CD8-positive, alpha-beta memory T cell (primary cell): ENCODE measurements around the gene ATF2. TPM values are rescaled to one million over a fixed set of nuclear protein-coding genes. Genes with fewer than 3 reads are reported as not detected.
"Not testable (repeated sequence)": the region's sequence is repeated elsewhere in the genome, so short reads cannot be mapped to it uniquely, and the experiment has no call there.

Experiments
- CTCF ChIA-PET: fragments of 350-600 bp; sonication (Branson Sonifier 250); formaldehyde crosslinking; loops from one replicate; lab custom pipeline; 2021; ENCODE audit warnings: antibody characterized with exemption; lab: Charles Lee
- POLR2A ChIA-PET: fragments of 350-600 bp; sonication (Branson Sonifier 250); formaldehyde crosslinking; loops from one replicate; lab custom pipeline; 2021; ENCODE audit warnings: antibody characterized with exemption; lab: Charles Lee
- DNase-seq, 5 donors: peaks; one replicate each; pipeline versions ENCODE4 v3.0.0 to v3.0.0-alpha.2; 2020 to 2022; ENCODE audit warnings: mixed read lengths in 1 of 5
- H3K27ac ChIP-seq: one replicate; pipeline ENCODE4 v1.7.0; 2013; ENCODE audit warnings: low read depth, mild to moderate bottlenecking, low read length, moderate library complexity
- H3K27me3 ChIP-seq: 2 replicates; pipeline ENCODE4 v1.7.0; 2013; ENCODE audit warnings: low read length, mild to moderate bottlenecking; ENCODE audit not compliant: insufficient read depth, poor library complexity, severe bottlenecking
- H3K36me3 ChIP-seq: 2 replicates; pipeline ENCODE4 v1.7.0; 2013; ENCODE audit warnings: mild to moderate bottlenecking, low read length, moderate library complexity; ENCODE audit not compliant: insufficient read depth
- H3K4me1 ChIP-seq: 2 replicates; pipeline ENCODE4 v1.7.0; 2013; ENCODE audit warnings: mild to moderate bottlenecking, low read length, moderate library complexity; ENCODE audit not compliant: insufficient read depth
- H3K4me3 ChIP-seq: 2 replicates; pipeline ENCODE4 v1.7.0; 2013; ENCODE audit warnings: mild to moderate bottlenecking, low read length
- H3K9me3 ChIP-seq: 2 replicates; pipeline ENCODE4 v1.7.0; 2013; ENCODE audit warnings: mild to moderate bottlenecking, low read length
- H3K27ac Mint-ChIP-seq, 8 donors: one replicate each; pipeline ENCODE4 v1.8.0; 2020 to 2021; ENCODE audit warnings: mixed read lengths in 8 of 8, mild to moderate bottlenecking in 6 of 8, inconsistent platforms in 3 of 8, moderate library complexity in 3 of 8
- H3K27me3 Mint-ChIP-seq, 2 donors: one replicate each; pipeline ENCODE4 v1.8.0; 2020 to 2021; ENCODE audit warnings: mixed read lengths in 2 of 2, mild to moderate bottlenecking in 1 of 2, moderate library complexity in 1 of 2
- H3K36me3 Mint-ChIP-seq, 3 donors: one replicate each; pipeline ENCODE4 v1.8.0; 2020 to 2021; ENCODE audit warnings: mixed read lengths in 3 of 3, inconsistent platforms in 1 of 3, mild to moderate bottlenecking in 1 of 3
- H3K4me1 Mint-ChIP-seq, 3 donors: one replicate each; pipeline ENCODE4 v1.8.0; 2020 to 2021; ENCODE audit warnings: mixed read lengths in 3 of 3, inconsistent platforms in 1 of 3, mild to moderate bottlenecking in 1 of 3
- H3K4me3 Mint-ChIP-seq, 7 donors: one replicate each; pipeline ENCODE4 v1.8.0; 2020 to 2021; ENCODE audit warnings: mixed read lengths in 7 of 7, mild to moderate bottlenecking in 6 of 7, moderate library complexity in 4 of 7, inconsistent platforms in 2 of 7
- H3K9me3 Mint-ChIP-seq, 5 donors: one replicate each; pipeline ENCODE4 v1.8.0; 2020 to 2022; ENCODE audit warnings: mixed read lengths in 5 of 5, mild to moderate bottlenecking in 3 of 5, moderate library complexity in 2 of 5, inconsistent platforms in 1 of 5
- polyA plus RNA-seq: library from polyadenylated mRNA; unstranded; fragments of 300-500 nt; fragmentation: Illumina TruSeq; gene quantifications from one replicate; pipeline ENCODE4 v1.2.3, GENCODE V29; 2021
- total RNA-seq, 2 experiments: library from RNA; stranded (reverse); gene quantifications; one replicate each; pipeline ENCODE4 v1.2.3, GENCODE V29; 2021

ATF2 gene
- total and polyA plus RNA-seq, 3 experiments from 2014 or later, result 37.3 to 51.0 (median 50.1) TPM

DNA sequence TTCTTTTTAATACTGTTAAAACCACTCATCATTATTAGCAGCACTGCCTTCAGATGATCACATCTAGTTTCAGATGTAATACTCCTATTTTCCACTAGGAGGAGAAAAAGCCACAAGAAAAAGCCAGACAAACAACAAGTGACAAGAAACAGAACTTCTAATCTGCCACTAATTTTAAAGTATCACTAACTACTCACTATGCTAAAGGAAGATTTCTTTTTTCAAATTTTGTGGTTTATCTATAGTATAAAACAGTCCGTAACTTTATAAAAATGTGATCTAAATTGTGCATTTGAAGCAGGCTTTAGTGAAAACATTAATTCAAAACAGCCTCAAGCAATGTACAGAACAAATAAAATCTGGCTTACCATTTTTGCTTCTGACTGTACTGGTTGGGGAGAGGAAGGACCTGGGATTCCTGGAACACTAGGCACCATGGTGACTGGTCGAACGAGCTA is 56.8 kb downstream of the ATF2 start:
- no peak overlapping the region for H3K27ac ChIP-seq
- DNase-seq, result peak in 2 of 5 donors; percentile 28 to 37
- no peak overlapping the region for H3K4me3 Mint-ChIP-seq
- no peaks in the 10 kb centered on the region for H3K4me1 Mint-ChIP-seq
- no peak overlapping the region for H3K4me3 ChIP-seq
- peaks cover 2 to 69% (median 13%) of the 10 kb centered on the region in 3 donors for H3K36me3 Mint-ChIP-seq
- H3K36me3 ChIP-seq, result peaks cover 14% of the 10 kb centered on the region
- no peaks in the 10 kb centered on the region for H3K4me1 ChIP-seq
- no peaks in the 10 kb centered on the region for H3K27me3 ChIP-seq
- peak overlapping the region in 7 of 8 donors; percentile 0 to 72 (median 23) for H3K27ac Mint-ChIP-seq
- no peaks in the 10 kb centered on the region for H3K9me3 Mint-ChIP-seq
- POLR2A ChIA-PET, result no interaction called here
- H3K27me3 Mint-ChIP-seq, result no peaks in the 10 kb centered on the region
- no peaks in the 10 kb centered on the region for H3K9me3 ChIP-seq
- CTCF ChIA-PET, result interaction anchor here (1.0 kb wide), 1 partner anchor 155 kb away, joined by 3 read pairs; no protein-coding TSS in a partner anchor

DNA sequence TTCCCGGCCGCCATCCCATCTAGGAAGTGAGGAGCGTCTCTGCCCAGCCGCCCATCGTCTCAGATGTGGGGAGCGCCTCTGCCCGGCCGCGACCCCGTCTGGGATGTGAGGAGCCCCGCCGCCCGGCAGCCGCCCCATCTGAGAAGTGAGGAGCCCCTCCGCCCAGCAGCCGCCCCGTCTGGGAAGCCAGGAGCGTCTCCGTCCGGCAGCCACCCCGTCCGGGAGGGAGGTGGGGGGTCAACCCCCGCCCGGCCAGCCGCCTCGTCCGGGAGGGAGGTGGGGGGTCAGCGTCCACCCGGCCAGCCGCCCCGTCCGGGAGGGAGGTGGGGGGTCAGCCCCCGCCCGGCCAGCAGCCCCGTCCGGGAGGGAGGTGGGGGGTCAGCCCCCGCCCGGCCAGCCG is 59.9 kb downstream of the ATF2 start:
- H3K27ac Mint-ChIP-seq, H3K27me3 Mint-ChIP-seq, H3K9me3 Mint-ChIP-seq, H3K27me3 ChIP-seq, H3K4me3 Mint-ChIP-seq, CTCF ChIA-PET, DNase-seq, H3K4me1 ChIP-seq, H3K4me3 ChIP-seq, POLR2A ChIA-PET, H3K9me3 ChIP-seq, H3K27ac ChIP-seq, H3K4me1 Mint-ChIP-seq, H3K36me3 ChIP-seq: not testable (repeated sequence)
- H3K36me3 Mint-ChIP-seq, result peaks cover 5 to 62% (median 6%) of the 10 kb centered on the region in 3 donors

DNA sequence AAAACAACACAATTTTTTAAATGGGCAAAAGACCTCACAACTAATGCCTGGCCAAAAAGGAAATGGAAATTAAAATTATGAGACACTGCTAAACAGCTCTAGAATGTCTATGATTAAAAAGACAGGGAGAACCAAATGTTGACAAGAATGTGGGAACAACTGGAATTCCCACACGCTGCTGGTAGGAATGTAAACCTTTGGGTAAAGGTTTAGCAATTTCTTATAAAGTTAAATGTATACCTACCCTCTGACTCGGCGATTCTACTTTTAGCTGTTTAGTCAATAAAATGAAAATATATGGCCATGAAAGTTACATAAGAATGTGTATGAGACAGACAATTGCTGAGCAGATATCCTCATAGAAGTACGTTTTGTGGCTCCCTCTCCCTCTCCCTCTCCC is 60.9 kb downstream of the ATF2 start:
- H3K4me1 ChIP-seq, result no peaks in the 10 kb centered on the region

DNA sequence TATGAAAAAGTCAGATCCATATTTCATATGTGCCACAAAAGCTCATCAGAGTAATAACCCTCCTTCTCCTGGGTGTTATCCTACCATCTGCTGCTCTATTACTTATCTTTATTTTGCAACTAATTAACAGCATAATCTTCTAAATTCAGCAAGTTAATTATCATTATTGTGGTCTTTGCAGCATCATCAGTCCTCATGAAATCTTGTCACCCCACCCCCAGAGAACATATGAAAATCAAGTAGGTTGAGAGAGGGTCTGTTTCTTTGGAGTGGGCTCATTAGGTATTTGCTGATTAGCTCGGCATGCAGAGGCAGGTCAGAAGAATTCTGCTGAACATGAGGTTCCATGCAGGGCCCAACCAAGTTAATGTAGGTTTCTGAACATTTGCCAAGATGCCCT is 64.8 kb downstream of the ATF2 start:
- POLR2A ChIA-PET, result no interaction called here
- no peak overlapping the region for H3K4me3 Mint-ChIP-seq
- CTCF ChIA-PET, result no interaction called here
- H3K9me3 Mint-ChIP-seq, result no peaks in the 10 kb centered on the region
- Histone ChIP-seq H3K27me3 (no peaks in the 10 kb centered on the region), H3K4me3 (no peak overlapping the region), H3K9me3 (no peaks in the 10 kb centered on the region), H3K36me3 (peaks cover 5% of the 10 kb centered on the region), H3K27ac (no peak overlapping the region), H3K4me1 (no peaks in the 10 kb centered on the region)
- H3K27me3 Mint-ChIP-seq, result no peaks in the 10 kb centered on the region
- peaks cover 3 to 9% (median 6%) of the 10 kb centered on the region in 3 donors for H3K4me1 Mint-ChIP-seq
- peaks cover 9 to 63% (median 13%) of the 10 kb centered on the region in 3 donors for H3K36me3 Mint-ChIP-seq
- H3K27ac Mint-ChIP-seq, result no peak overlapping the region
- DNase-seq, result no peak

More for the DNA sequence above, 60.9 kb downstream of the ATF2 start:
- Mint-ChIP-seq H3K4me3 (no peak overlapping the region), H3K27me3 (no peaks in the 10 kb centered on the region), H3K9me3 (no peaks in the 10 kb centered on the region), H3K27ac (no peak overlapping the region), H3K4me1 (peaks cover 0 to 4% (median 3%) of the 10 kb centered on the region in 3 donors), H3K36me3 (peaks cover 7 to 62% (median 9%) of the 10 kb centered on the region in 3 donors)
- no peaks in the 10 kb centered on the region for H3K27me3 ChIP-seq
- H3K36me3 ChIP-seq, result peaks cover 5% of the 10 kb centered on the region
- H3K4me3 ChIP-seq, result no peak overlapping the region
- ChIA-PET CTCF (no interaction called here), POLR2A (no interaction called here)
- no peak for DNase-seq
- no peak overlapping the region for H3K27ac ChIP-seq
- H3K9me3 ChIP-seq, result no peaks in the 10 kb centered on the region

DNA sequence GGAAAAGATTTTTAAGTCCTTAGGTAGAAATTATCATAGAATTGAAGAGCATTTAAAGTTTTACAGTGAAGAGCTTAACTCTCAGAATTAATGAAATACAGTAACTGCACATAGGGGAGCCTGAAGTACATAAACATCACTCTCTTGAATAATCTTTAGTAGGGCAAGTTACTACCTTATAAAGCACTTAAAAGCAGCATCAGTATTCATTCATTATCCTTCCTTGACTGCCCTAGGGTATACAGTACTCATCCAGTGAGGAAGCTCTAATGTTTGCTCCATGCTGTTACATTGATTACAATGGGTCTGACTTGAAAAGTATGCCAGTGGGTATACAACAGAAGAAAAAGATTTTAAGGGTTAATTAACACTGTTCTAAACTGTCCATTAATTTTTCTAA is 66.5 kb downstream of the ATF2 start:
- DNase-seq, result no peak
- Mint-ChIP-seq H3K4me1 (peaks cover 3 to 10% (median 7%) of the 10 kb centered on the region in 3 donors), H3K27ac (peak overlapping the region in 1 of 8 donors; percentile 64), H3K36me3 (peaks cover 9 to 69% (median 13%) of the 10 kb centered on the region in 3 donors), H3K27me3 (no peaks in the 10 kb centered on the region), H3K4me3 (no peak overlapping the region), H3K9me3 (no peaks in the 10 kb centered on the region)
- Histone ChIP-seq H3K36me3 (peaks cover 13% of the 10 kb centered on the region), H3K4me1 (no peaks in the 10 kb centered on the region), H3K9me3 (no peaks in the 10 kb centered on the region), H3K27me3 (no peaks in the 10 kb centered on the region), H3K27ac (no peak overlapping the region), H3K4me3 (no peak overlapping the region)
- ChIA-PET CTCF (no interaction called here), POLR2A (no interaction called here)

DNA sequence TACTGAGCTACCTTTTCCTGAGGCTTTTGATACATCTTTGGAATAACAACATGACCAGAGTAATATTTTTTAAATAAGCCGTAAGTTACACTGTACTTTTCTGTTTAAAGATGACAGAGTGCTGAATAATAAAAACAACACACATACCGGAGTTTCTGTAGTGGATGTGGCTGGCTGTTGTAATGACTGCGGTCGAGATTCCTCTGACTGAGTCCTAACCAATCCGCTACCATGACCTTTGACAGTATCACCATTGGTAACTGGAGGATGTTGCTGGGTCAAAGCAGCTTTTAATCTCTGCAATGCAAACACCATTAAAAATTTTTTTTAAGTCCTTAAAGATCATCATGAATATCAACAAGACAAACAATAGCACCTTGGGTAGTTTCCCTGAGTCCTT is 70.7 kb downstream of the ATF2 start:
- H3K27me3 Mint-ChIP-seq, result no peaks in the 10 kb centered on the region
- H3K4me1 Mint-ChIP-seq, result peaks cover 0 to 7% (median 6%) of the 10 kb centered on the region in 3 donors
- H3K4me3 Mint-ChIP-seq, result no peak overlapping the region
- Histone ChIP-seq H3K27me3 (no peaks in the 10 kb centered on the region), H3K9me3 (no peaks in the 10 kb centered on the region), H3K4me1 (no peaks in the 10 kb centered on the region), H3K27ac (no peak overlapping the region), H3K36me3 (peaks cover 15% of the 10 kb centered on the region), H3K4me3 (no peak overlapping the region)
- no peak for DNase-seq
- peaks cover 0 to 77% (median 19%) of the 10 kb centered on the region in 3 donors for H3K36me3 Mint-ChIP-seq
- no peaks in the 10 kb centered on the region for H3K9me3 Mint-ChIP-seq
- CTCF ChIA-PET, result no interaction called here
- POLR2A ChIA-PET, result no interaction called here
- H3K27ac Mint-ChIP-seq, result no peak overlapping the region

DNA sequence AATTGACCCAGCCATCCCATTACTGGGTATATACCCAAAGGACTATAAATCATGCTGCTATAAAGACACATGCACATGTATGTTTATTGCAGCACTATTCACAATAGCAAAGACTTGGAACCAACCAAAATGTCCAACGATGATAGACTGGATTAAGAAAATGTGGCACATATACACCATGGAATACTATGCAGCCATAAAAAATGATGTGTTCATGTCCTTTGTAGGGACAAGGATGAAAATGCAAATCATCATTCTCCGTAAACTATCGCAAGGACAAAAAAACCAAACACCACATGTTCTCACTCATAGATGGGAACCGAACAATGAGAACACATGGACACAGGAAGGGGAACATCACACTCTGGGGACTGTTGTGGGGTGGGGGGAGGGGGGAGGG is 83.9 kb downstream of the ATF2 start:
- H3K27ac Mint-ChIP-seq, H3K36me3 ChIP-seq, H3K4me1 Mint-ChIP-seq, POLR2A ChIA-PET, H3K4me1 ChIP-seq, H3K4me3 Mint-ChIP-seq, CTCF ChIA-PET, H3K27ac ChIP-seq, H3K27me3 Mint-ChIP-seq, H3K9me3 ChIP-seq, H3K27me3 ChIP-seq, H3K9me3 Mint-ChIP-seq, H3K4me3 ChIP-seq, DNase-seq: not testable (repeated sequence)
- peaks cover 21 to 76% (median 22%) of the 10 kb centered on the region in 3 donors for H3K36me3 Mint-ChIP-seq

DNA sequence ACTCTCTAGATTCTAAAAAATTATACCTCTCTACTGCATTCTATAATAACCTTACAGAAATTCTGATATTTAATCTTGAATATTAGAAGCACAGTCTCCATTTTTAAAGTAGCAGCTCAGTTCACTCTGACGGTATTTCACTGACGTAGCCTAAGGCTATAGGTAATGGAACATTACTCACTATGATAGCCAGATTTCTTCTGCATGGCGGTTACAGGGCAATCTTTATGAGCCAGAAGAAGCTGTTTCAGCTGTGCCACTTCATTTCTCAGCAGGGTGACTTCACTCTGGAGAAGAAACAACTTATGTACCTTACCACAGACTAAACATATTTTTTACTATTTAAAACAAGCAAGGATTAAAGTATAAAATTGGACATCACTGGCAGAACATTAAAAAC is 87.5 kb downstream of the ATF2 start:
- POLR2A ChIA-PET, result no interaction called here
- Mint-ChIP-seq H3K4me1 (peaks cover 0 to 3% (median 0%) of the 10 kb centered on the region in 3 donors), H3K9me3 (peaks cover 0 to 5% (median 2%) of the 10 kb centered on the region in 5 donors), H3K4me3 (no peak overlapping the region), H3K27me3 (no peaks in the 10 kb centered on the region), H3K36me3 (peaks cover 22 to 79% (median 32%) of the 10 kb centered on the region in 3 donors), H3K27ac (no peak overlapping the region)
- Histone ChIP-seq H3K4me3 (no peak overlapping the region), H3K27me3 (no peaks in the 10 kb centered on the region), H3K4me1 (no peaks in the 10 kb centered on the region), H3K9me3 (no peaks in the 10 kb centered on the region), H3K27ac (no peak overlapping the region), H3K36me3 (peaks cover 9% of the 10 kb centered on the region)
- CTCF ChIA-PET, result no interaction called here
- DNase-seq, result no peak
